IMR-90 (cell line): ENCODE measurements around the gene PDS5A.

Experiments
- BHLHE40 ChIP-seq: fragments of 150-350 bp; IDR thresholded peaks from 2 replicates; pipeline ENCODE4 v1.6.1; 2016; ENCODE audit warnings: mild to moderate bottlenecking, low read depth, low read length
- CEBPB ChIP-seq: IDR thresholded peaks from 2 replicates; pipeline ENCODE4 v1.6.1; 2012; ENCODE audit warnings: low read depth, low read length, improper control_type of control experiment
- CHD1 ChIP-seq: IDR thresholded peaks from 2 replicates; pipeline ENCODE4 v1.6.1; 2012; ENCODE audit warnings: low read depth, low read length, improper control_type of control experiment
- CTCF ChIP-seq: conservative IDR thresholded peaks from 2 replicates; pipeline ENCODE4 v1.5.1; 2012; ENCODE audit warnings: mild to moderate bottlenecking, low read depth, low read length, improper control_type of control experiment
- FOS ChIP-seq: fragments of 150-350 bp; IDR thresholded peaks from 2 replicates; pipeline ENCODE4 v1.6.1; 2016; ENCODE audit warnings: low read depth, low read length
- MAFK ChIP-seq: IDR thresholded peaks from 2 replicates; pipeline ENCODE4 v1.6.1; 2012; ENCODE audit warnings: low read depth, low read length, improper control_type of control experiment
- MAZ ChIP-seq: IDR thresholded peaks from 2 replicates; pipeline ENCODE4 v1.6.1; 2012; ENCODE audit warnings: low read depth, mild to moderate bottlenecking, low read length, improper control_type of control experiment, moderate library complexity, borderline replicate concordance
- MXI1 ChIP-seq: IDR thresholded peaks from 2 replicates; pipeline ENCODE4 v1.6.1; 2012; ENCODE audit warnings: low read depth, mild to moderate bottlenecking, low read length, moderate library complexity, borderline replicate concordance
- POLR2A ChIP-seq: IDR thresholded peaks from 2 replicates; pipeline ENCODE4 v1.6.1; 2012; ENCODE audit warnings: mild to moderate bottlenecking, low read depth, low read length
- RAD21 ChIP-seq: IDR thresholded peaks from 2 replicates; pipeline ENCODE4 v1.6.1; 2012; ENCODE audit warnings: low read length, improper control_type of control experiment
- RCOR1 ChIP-seq: IDR thresholded peaks from 2 replicates; pipeline ENCODE4 v1.6.1; 2012; ENCODE audit warnings: mild to moderate bottlenecking, low read length, improper control_type of control experiment; ENCODE audit not compliant: insufficient replicate concordance
- RFX5 ChIP-seq: IDR thresholded peaks from 2 replicates; pipeline ENCODE4 v1.8.0; 2012; ENCODE audit warnings: low read depth, mild to moderate bottlenecking, low read length, moderate library complexity
- SMC3 ChIP-seq: fragments of 150-350 bp; IDR thresholded peaks from 2 replicates; pipeline ENCODE4 v1.6.1; 2016; ENCODE audit warnings: low read depth, mild to moderate bottlenecking, antibody characterized with exemption, low read length, moderate library complexity
- USF2 ChIP-seq: fragments of 150-350 bp; IDR thresholded peaks from 2 replicates; pipeline ENCODE4 v1.6.1; 2017; ENCODE audit warnings: mild to moderate bottlenecking, antibody characterized with exemption, low read length, low read depth

- no peak for TF ChIP-seq CEBPB
- no peak for TF ChIP-seq CTCF
- TF ChIP-seq MAZ, result no peak
- no peak for TF ChIP-seq POLR2A
- no peak for TF ChIP-seq SMC3
- TF ChIP-seq RAD21, result no peak
- TF ChIP-seq RFX5, result no peak
- TF ChIP-seq MXI1, result no peak
- TF ChIP-seq FOS, result no peak
- no peak for TF ChIP-seq RCOR1
- no peak for TF ChIP-seq USF2
- TF ChIP-seq BHLHE40, result no peak
- no peak for TF ChIP-seq CHD1
- no peak for TF ChIP-seq MAFK
These were observed 116.9 kb downstream of the PDS5A start for GRCh38 chr4:39860804-39861203.
